Iris pigment epithelial cell (primary cell): ENCODE results near the gene BMAL1.

Experiments
- DNase-seq: peaks from one replicate; pipeline ENCODE4 v3.0.0-alpha.2; 2011; ENCODE audit warnings: low read depth

The BMAL1 gene

DNA sequence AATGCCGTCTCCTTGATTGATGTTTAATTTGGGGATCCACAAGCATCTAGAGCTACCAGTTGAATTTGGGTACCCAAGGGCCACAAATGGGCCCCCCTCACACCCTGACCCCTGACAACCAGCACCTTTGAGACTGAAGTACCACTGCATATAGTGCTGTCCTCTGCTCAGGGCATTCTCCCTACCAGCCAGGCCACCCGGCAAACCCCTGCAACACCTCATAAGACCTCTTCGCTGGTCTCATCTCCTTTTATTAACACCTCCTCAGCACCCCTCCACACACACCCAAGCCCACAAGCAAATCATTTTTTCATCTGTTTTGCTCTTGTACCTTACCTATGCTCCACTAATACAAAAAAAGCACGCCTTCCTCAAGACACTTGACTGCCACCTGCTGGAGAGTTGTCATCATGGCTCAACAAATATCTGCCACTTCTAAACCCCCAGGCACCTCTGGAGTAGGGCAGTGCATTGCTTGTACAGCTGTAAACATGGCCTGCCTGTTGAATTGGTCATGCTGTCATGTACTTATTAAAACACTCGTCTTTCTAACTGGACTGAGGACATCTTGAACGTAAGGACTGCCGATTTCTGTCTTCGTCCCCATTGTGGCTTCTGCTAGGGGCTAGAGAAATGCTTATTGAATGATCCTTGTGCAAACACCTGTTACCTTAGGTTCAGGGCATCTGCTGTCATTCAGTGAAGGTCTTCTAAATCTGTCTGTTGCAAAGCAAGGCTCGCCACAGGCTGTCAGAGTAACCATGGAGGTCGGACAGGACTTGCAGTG is 66.5 kb downstream of the BMAL1 start:
- peak; percentile 68 for DNase-seq

DNA sequence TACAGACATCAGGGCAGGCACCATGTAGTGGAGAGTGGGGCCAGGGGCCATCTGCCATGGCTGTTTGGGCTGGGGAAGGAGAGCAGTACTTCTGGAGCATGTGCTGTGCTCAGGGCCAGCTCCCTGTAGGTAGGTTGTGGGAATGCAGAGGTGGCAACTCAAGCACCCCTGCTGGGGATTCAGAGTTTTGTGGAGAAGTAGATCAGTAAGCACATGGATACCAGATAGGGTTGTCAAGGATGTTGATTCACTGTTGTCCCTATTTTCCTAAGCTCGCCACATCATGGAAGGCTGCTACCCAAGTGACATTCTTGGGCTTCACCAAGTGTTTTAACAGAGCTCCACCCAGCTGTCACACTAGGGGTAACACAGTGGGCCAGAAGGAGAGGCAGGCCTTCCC is 67.2 kb downstream of the BMAL1 start:
- no peak for DNase-seq

DNA sequence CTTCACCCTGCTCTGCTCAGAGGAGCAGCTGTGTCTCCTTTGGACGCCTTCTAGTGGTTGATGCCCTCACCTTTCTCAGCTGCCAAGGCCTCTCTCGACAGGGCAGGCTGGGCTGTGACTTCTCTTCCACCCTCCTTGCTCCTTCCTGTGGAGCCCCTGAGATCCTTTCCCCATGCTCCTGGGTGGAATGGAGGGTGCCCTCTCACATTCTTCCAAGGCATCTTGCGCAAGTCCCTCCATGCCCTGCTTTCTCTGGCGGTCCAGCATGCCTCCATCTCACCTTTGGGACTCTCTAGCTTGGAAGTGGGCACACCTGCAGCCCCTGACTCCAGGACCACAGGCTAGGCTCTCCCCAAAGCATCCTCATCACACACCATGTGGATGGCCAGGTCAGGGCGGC is 68.9 kb downstream of the BMAL1 start:
- no peak for DNase-seq

DNA sequence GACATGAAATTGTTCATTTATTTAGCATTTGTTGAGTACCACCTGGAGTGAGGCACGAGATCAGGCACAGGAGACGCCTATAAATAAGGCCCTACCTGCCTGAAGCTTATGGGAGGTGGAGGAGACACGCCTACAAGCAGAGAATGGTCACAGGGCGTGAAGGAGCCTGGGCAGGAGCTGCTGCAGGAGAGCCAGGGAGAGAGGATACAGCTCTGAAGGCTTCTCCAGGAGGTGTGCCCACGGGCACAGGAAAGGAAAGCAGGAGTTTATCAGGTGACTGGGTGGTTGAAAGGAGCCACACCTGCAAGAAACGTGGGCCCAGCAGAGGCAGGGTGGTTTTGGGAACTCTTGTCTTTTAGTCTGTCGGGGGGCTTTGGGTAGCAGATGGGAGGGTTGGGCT is 70.3 kb downstream of the BMAL1 start:
- DNase-seq, result no peak

DNA sequence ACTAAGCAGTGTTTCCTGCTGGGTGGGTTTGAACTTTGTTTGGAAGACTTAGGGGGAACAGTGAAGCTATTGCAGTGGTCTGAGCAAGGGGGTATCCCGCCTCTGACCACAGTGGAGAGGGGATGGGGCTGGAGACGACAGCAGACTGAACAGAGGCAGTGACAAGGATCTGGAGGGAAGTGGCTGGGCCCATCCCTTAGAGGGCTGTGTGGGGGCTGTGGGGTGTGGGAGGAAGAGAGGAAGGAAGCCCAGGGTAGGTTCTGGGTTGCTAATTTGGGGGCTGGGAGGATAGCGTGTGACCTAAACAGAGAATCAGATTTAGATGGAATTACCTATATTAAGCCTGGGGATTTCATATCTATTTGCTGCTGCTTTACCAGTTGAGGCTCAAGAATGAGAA is 70.7 kb downstream of the BMAL1 start:
- no peak for DNase-seq

DNA sequence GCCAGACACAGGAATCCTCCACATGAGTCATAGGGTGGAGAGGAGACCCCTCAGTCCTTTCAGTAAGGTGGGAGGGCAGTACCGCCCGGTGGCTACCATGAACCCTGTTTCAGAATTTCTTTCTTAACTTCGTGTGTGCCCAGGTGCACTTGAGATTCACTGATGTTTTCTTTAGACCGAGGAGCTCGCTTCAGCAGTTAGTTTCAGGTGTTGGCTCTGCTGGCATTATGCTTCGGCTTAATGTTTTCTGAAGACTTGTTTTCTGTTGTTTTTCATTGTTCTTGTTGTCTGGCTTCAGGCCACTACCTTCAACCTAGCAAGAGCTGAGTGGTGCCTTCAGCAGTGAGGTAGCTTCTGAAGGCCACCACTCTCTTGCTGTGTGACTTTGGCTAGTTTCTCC is 71.5 kb downstream of the BMAL1 start:
- no peak for DNase-seq

DNA sequence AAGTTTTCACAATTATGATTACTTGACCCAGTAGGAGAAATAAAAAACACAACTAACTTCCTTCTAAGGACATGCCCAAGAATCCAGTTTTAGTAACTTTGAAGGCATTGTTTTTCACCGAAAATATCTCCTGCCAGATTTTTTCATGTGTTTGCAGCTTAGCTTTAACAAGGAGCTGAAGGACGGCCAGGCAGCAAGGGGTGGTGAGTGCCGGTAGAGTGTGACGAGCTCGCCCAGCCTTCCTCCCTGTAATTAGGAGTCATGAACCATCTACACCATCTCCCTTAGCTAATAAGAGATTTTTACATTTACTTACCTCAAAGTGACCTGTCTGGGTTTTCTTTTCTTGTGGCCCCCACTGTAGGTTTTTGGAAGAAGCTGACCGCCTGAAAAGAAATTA is 72.0 kb downstream of the BMAL1 start:
- no peak for DNase-seq

DNA sequence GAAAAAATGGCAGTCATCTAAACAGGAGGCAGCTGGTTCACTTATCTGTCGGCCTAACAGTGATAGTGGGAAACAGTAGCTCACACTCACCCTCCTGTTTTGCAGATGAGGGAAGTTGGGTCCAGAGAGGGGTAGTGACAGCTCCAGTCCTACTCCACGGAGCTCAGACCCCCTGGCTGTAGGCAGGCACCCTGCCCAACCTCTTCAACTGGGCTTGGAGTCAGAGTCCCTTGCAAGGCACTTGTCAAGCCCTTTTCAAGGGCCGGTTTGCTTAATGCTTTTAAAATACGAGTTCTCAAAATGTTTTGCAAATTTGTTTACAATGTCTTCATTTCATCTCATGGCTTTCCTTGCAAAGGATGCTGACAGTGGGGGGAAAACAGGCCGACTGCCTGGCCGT is 75.1 kb downstream of the BMAL1 start:
- DNase-seq, result no peak

DNA sequence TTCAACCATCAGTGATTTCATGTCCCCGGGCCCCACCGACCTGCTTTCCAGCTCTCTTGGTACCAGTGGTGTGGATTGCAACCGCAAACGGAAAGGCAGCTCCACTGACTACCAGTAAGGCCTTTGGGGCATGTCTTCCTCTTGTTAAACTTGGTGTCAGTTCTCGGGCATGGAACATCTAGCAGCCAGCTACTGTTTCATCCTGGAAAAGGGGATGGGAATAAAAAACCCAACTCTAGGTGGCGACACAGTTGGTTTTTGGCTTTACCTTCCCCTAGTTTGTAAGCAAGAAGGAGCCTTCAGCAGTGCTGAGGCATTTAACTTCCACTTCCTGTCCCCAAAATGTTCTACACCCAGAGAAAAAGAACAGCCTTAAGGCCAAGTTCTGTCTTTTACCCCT is 76.7 kb downstream of the BMAL1 start:
- peak; percentile 18 for DNase-seq

DNA sequence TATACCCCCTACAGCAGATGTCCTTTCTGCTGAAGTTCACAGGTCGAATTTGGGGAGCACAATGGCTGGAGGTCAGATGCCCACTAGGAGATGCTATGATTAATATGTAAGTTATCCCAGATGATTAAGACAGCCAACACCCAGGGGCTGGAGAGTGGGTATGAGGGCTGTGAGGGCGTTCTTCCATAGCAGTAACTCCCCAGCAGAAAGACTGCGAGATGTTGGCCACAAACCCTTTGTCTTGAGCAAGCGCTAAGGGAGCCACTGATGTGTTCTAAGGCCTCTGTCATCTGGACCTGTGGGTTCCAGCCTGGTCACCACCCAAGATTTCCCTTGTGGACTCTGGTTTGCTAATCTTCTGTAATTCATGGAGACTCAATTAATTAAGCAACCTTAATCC is 77.6 kb downstream of the BMAL1 start:
- no peak for DNase-seq

DNA sequence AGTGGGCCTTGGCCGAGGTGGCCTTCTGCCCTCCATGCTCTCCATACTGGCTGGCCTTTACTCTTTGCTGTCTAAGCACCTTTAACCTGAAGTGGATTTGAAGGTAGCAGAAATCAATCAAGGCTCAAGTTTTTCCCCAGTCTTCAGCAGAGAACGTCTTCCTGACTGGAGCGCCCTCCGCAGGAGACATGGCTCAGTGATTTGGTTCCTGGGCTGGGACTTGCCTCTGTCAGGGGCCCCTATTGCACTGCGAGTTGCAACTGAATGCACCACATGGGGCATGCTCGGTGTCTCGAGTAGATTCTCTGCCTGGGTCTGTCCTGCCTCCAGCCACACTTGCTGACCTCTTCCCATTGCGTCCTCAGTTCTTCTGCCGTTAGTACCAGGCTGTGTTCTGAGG is 79.6 kb downstream of the BMAL1 start:
- DNase-seq, result no peak

DNA sequence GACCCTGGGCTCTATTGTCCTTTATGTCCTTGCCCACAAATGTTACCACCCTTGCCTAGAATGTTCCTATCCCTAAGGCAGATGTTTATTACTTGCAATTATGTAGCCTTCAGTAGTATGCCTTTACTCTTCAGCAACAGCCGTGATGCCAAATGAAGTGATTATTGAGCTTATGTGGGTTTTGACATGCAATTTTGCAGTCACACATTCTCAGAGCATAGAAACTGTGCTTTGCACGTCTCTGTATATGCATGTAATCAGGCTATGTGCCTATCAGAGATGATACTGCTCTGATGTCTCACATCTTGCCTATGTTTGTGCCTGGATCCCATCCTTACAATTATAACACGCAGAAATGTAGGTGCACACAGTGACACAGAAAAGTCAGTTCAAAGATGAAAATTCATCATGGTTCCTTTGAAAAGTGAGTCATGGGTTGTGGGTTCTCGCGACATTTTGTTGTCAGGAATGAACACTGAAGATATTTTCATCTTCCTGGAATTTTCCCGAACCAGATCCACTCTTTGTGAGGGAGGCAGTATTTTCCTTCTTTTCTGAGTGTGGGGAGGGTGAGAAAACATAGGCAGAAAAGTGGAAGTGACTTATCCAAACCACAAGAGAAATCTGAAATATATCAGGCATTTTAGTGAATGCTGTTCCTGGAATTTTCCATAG is 81.1 kb downstream of the BMAL1 start:
- peak; percentile 19 for DNase-seq

DNA sequence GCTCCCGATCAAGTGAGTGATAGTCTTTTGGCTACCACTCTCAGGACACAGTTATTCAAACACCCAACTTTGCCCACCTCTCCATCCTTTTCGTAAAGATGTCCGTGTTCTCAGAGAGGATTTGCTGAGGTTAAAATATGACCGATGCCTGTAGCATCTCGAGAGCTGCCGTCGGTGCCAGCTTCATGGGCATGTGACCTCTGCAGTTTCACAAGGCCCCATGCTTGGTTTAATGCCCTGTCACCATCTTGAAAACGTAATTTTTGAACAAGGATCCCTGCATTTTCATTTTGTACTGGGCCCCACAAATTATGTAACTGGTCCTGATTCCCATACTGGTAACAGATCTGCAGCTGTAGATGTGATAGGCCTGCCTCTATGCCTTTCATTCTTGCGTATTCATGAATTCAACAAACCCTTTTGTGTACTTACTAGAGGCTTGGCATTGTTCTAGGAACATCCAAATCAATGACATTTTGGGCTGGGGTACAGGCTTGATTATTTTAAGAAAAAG is 85.1 kb downstream of the BMAL1 start:
- no peak for DNase-seq

DNA sequence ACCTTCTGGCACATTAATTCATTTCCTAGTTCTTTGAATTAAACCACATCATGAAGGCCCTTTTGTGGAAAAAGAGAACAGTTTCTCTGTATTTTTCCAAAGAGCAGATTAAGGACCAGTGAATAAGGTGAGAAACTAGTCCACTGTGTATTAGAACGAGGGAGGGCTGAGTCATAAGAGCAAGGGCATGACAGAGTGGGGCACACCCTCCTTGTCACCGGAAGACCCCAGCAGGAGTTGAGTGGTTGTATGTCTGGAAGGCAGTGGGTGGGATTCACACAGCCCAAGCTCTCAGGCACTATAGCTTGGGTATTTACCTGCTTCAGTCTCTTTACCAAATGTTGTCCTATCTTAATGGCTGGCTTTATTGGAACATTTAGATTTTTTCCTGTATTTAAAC is 86.8 kb downstream of the BMAL1 start:
- DNase-seq, result peak; percentile 15

DNA sequence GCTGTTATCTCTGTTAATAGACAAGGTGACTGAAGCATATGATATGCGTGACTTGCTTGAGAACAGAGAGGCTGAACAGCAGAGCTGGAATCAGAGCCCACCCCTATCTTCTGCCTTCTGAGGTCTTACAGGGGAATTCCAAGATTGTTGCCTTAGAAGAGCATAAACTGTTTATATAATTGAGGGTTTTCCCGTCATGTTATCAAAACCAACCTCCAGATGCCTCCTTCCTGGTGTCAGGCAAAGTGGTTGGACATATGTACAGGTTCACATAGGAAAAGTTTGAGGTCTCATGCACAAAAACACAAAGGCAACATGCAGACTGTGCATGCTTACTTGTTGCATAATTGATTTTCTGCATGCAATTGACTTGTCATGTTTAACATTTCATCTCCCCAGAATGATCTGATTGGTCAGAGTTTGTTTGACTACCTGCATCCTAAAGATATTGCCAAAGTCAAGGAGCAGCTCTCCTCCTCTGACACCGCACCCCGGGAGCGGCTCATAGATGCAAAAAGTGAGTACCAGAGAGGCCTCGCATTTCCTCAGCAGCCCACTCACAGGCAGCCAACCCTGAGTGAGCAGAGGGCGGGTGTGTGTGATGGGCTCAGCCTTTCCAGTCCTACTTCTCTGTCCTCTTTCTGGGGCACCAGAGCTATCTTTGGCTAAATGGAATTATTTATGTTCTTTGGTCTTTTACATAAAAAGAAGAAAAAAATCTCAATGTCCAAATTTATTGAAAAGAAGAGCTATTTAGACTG is 88.9 kb downstream of the BMAL1 start:
- peak; percentile 10 for DNase-seq

DNA sequence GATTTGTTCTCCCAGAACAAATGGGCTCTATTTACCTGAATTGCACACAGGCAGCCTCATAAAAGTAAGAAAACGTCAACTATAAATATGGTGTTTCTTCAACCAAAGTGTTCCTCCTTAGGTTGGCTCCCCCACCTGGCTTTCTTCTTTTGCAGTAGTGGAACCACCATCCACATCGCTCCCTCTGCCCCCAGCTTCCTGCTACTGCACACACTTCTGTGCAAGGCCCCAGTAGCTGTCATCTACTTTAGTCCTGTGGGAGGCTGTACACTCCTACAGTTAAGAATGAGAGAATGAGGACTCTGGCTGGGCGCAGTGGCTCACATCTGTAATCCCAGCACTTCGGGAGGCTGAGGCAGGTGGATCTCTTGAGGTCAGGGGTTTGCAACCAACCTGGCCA is 89.5 kb downstream of the BMAL1 start:
- no peak for DNase-seq

DNA sequence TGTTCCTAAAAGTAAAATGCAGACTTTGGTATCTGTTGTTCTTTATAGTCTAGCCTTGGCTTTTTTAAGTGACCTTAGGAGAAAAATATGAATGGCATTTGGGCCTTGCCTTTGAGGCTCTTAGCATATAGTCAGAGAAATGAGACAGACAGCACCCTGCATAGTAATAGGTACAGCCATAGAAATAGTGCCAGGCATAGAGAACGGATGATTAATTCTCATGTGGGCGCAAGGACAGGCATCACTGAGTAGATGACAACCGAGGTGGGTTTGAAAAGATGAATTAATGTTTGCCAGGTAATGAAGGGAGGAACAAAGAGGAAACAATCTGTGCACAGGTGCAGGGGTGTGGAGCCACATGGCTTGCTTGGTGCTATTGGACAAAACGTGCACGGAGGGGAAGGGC is 90.5 kb downstream of the BMAL1 start:
- DNase-seq, result peak; percentile 63

DNA sequence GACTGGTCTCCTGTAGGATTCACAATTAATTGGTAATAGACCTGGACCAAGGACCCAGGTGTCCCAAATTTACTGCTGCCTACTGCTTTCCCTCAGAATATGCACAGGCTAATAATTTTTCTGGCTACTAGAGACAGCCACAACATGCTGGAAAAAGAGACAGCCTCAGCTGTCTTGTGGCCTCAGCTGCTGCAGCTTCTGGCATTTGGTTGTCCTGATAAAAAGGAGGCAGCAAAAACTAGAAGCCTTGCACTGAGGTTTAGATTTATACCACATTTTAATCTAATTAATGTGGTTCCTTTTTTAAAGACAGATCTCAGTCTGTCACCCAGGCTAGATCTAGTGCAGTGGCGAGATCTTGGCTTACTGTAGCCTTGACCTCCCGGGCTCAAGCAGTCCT is 95.6 kb downstream of the BMAL1 start:
- DNase-seq, result no peak

DNA sequence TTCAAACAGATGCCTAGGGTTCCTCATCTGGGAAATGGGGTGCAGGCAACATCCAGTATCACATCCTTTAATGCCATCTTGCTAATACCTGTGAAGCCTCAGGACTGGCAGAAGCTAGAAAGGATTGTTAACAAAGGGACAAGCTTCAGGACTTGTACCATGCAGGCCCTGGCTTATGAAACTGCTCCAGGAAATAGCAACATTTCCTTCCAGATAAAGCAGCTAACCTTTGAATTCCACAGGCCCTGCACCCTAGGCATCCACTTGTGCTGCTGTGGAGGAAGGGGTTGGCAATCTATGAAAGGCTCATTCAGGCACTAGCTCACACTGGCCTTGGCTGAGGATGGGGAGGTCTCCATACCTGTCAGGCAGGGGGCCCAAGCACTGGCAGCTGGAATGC is 98.2 kb downstream of the BMAL1 start:
- DNase-seq, result no peak

DNA sequence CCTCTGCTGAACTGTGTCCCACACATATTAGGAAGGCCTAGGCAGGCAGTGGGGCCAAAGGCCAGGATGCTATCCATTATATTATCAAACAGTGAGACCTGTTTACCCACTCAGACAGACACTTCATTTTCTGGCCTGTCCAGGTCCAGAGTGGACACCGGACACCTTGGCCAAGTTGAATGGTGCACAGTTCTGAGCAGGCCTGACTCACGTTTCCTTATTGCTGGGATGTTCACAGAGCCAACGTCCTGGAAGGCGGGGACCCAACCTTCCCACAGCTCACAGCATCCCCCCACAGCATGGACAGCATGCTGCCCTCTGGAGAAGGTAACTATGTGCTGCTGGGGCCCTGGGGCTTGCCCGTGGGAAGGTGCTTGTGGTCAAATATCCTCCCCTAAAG is 98.8 kb downstream of the BMAL1 start:
- DNase-seq, result no peak

DNA sequence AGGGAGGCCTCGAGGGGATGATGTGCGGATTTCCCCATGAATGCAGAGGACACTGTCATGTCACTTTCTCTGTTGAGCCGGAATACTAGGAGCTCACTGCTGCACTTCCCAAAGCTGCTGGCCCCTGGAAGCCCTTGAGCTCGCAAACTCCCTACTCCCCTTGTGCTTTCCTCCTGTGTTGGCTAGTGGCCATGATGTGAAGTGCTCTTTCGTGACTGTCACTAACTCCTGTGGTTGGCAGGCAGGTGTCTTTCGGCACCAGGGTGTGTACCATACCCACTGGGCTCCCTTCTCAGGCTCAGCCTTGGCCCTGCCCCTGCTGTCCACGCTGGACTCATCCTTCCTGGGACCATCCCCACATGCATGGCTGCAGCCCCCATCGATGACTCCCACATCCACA is 99.2 kb downstream of the BMAL1 start:
- DNase-seq, result no peak

DNA sequence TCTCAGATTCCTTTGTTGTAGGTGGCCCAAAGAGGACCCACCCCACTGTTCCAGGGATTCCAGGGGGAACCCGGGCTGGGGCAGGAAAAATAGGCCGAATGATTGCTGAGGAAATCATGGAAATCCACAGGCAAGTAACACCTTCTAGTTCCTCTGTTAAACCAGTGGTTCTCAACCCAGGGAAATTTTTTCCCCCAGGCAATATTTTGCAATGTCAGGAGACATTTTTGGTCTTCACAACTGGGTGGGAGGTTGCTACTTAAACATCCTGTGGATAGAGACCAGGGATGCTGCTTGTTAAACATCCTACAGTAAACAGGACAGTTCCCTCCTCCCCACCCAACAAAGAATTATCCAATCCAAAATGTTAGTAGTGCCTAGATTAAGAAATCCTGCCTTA is 100.7 kb downstream of the BMAL1 start:
- no peak for DNase-seq

DNA sequence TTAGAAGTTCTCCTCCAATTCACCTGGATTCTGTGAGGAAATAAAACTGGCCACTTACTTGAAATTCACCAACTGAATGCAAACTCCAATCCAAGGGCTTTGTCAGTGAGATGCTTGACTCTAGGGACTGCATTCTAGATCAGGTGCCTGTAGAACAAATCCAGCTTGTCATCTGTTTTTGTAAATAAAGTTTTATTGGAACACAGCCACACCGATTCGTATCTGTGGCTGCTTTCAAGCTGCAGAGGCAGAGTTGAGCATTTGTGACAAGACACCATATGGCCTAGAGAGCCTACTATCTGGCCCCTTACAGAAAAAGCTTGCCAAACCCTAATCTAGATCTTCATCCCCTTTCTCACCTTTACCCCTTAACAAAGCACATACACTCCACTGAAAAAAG is 103.1 kb downstream of the BMAL1 start:
- no peak for DNase-seq
